GM21515 (cell line): ENCODE results near the gene CACNB4.

ENCODE experiments used
- ATAC-seq: cut with Tn5 transposase; IDR thresholded peaks from one replicate; pipeline ENCODE4 v1.9.1; 2021; ENCODE audit not compliant: unreplicated experiment

The CACNB4 gene

DNA sequence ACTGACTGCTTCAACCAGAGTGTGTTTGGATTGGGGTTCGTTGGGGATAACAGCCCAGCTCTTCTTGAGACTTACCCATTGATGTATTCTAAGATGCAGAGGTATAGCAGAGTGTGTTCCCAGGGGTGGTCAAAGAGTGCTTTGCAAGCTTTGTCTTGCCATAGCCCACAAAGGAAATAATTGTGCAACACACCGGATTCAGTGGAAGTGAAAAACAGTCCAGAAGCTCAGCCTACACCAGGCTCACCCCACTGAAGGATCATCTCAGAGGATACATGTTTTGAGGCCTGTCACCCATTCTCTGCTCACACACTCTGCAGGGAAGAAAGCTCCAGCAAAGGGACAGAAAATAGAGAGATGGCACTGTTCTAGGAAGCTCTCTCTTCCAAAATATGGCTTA is 9.6 kb downstream of the CACNB4 start:
- no peak for ATAC-seq

DNA sequence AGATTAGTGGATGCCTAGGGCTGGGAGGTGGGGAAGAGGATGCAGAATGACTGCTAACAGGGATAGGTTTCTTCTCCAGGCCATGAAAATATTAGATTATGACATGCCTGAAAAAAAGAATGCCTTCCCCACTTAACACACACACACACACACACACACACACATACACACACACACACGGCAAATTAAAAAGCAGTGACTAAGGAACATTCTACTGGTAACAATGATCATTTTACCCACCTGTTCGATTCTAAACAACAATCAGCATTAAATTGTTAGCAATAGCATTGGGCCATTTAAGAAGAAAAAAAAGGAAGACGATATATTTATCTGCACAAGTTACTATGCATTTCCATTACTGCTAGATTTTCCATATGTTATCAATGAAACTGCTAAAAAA is 10.8 kb downstream of the CACNB4 start:
- no peak for ATAC-seq

DNA sequence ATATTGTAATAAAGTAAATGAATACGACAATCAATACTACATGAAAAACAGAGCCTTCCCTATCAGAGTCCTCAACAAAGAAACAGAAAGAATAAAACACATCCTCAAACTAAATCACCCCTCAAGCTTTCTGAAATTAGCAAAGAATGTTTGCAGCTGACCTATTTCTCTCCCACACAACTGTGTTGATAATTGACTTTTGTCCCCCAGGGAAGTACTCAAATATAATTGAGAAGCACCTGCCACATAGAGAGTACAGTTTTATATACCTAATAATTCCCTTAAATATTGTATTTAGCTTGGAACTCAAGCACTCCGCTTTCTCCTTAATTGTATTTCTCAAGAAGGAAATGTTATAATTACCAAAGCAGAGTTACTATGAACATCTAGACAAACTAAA is 12.6 kb downstream of the CACNB4 start:
- no peak for ATAC-seq

DNA sequence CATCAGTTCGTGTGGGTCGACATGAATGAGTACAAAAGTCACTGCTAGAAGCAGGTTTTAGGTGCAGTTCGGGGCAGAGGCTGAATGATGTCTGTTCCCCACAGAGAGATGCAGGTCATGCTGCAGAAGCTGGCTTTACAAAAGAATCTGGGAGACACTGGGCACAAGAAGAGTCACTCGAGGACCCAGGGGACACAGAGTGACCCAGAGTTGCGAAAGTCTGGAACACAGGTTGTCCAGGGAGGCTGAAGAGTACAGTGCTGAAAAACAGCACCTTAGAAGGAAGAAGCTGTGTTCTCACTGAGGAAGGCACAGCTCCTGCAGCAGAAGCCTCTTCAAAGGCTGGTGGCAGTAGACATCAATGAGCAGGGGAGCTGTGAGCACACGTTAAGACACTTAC is 14.8 kb downstream of the CACNB4 start:
- ATAC-seq: no peak

DNA sequence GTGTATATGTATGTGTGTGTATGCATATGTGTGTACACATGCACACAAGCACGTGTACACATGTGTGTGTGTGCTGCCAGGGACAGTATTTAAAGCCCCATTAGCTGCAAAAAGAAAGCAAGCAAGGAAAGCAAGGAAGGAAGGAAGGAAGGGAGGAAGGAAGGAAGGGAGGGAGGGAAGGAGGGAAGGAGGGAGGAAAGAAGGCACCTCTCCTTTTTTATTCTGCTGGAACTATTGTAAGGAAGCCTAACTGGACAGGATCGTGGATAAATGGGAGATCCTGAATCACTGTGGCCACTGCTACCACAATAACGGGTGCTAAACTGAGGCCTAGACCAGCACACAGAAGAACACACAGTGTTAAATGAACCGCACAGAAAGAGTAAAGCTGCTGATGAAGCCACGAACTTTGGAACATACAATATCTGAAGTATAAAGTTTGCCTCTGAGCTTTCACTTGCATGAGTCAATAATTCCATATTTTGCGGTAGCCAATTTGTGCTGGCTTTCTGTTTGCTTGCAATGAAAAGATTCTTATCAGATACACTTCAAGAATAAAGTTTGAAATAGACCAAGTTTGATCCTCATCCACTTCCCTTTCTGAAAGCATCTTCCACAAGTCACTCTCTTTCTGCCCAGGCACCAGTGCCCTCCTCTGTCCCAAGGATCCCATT is 15.5 kb downstream of the CACNB4 start:
- no peak for ATAC-seq

DNA sequence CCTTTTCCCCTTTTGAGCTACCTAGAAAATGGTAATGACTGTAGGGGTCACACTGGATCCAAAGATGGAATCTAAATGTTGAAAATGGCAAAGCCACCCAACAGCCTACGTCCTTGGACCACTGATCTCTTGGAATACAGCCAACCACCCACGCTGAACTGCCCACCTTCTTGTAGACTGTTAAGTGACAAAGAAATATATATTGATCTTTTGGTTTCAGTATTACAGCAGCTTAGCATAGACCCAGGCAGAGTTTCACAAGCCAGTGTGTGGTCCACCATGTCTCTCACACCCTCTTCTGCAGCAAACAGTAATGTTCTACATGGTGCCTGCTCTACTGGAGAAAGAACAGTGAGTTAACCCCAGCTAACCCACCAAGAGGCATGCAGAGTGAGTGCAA is 20.2 kb downstream of the CACNB4 start:
- ATAC-seq: no peak

DNA sequence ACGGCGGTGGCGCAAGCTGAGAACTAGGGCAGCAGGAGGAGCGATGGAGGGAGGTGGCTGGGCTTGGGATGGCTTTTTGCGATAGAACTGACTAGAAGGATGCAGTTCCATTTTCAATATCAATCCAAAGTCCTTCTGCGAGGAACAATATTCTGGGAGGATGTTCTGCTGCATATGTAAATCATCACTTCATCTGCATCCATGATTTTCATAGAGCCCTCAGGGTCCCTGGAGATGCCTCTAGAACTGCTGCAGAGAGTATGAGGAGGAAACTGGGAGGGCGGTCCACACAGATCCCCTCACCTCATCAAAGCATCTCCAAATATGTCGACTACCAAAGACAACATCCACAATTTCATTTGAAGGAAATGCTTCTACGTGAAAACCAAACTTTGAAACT is 20.8 kb downstream of the CACNB4 start:
- no peak for ATAC-seq

DNA sequence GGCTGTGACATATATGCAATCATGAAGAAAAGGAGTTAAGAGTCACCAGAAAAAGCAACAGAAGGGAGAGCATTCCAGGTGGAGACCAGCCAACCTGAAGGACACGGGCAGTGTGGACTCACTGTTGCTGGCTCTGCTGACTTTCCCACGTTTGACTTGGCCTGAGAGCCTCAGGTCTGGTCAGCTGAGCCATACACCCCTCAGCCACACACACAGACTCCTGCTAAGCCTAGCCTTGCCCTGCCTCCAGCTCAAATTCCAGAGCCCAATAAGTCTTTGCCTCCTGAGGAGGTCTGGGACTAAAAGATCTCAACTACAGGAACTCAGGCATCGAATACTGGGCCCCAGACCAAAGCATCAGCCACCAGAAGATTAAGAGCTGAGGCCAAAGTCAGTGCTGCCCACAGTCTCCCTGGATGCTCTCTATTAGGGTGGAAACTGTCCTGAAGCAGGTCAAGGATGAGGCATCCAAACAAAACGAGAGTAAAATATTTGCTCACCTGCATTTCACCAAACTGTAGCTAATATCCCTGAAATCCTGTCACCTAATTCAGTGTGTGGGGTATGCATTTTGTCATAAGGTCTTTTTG is 23.3 kb downstream of the CACNB4 start:
- no peak for ATAC-seq

DNA sequence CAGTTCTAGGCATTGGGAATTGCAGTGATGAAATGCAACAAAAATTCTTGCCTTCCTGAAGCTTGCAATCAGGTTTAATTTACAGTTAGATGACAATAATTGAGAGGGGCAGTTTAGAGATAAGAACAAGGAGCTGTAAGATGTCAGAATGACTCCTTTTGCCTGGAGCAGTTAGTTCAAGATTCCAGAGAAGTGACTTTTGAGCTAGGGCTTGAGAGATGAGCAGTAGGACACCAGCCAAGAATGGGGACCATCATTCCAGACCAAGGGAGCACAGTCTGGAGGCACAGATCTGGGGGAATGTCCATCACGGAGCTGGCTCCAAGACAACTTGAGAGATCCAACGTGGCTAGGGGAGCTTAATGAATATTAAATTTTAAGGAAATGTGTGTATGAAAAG is 26.8 kb downstream of the CACNB4 start:
- ATAC-seq: no peak

DNA sequence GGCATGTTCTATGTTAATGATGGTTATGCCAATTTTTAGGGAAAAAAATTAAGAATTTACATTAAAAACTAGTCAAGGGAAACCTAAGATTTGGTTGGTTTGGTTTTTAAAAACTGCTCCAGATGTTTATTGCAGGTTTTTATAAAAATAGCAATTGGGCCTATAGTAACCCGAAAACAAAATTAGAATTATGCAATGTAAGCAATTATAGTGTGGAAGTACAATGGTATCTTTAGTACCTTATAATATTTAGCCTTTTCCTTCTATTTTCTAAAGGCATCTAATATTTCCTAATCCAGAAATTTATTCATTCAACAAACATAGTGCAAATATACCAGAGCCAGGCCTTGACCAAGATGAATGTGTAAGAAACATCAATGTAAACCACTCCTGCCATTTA is 27.3 kb downstream of the CACNB4 start:
- no peak for ATAC-seq

DNA sequence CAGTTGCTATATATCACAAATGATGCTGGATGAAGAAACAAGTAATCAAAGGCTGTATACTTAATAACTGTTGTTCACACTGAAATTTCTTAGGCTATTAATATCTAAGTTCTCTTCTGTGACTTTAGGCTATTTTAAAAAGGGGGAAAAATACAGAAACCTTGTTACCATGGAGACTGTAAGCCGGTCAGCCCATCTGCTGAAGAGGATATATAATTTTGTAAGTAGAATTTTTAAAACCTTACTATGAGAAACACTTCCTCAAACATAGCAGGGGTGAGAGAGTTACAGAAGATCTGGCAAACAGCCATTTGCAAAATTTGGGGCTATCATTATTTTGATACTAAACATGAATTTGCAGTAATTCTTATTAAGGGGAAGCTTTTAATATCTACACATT is 27.8 kb downstream of the CACNB4 start:
- peak; percentile 57 for ATAC-seq

DNA sequence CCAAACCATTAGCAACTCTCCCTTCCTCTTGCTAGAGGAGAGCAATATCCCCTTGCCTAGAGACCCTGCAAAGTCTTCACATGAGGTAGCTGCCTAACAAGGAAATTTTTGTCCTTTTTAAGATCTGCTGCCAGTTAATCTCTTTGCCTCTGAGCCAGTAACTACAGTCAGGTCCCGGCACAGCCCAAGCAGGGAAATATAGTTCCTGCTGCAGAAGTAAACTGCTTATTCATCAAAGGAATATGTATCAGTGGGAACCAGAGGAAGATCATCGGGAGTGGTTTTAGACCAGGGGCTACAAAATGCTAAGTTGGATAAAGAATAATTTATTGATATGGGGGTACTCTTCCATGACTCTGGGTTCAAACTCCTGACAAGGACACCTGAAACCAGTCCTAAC is 30.6 kb downstream of the CACNB4 start:
- no peak for ATAC-seq

DNA sequence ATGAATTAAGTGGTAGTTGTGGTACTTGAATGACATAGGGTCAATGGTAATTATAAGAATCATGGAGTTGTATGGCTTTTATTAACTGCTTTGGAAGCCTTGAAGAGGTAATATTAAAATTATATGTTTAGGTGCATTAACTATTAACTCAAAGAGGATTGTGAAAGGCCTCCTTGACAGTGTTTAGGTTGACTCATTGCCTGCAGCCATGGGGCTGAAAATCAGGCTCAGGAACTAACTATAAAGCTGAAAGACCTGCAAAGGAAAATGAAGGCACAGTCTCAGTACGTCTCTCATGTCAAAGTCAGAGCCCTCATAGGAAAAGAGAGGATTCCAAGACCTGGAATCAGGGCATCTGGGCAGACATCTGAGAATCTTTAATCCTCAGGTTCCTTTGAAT is 31.0 kb downstream of the CACNB4 start:
- ATAC-seq: no peak

DNA sequence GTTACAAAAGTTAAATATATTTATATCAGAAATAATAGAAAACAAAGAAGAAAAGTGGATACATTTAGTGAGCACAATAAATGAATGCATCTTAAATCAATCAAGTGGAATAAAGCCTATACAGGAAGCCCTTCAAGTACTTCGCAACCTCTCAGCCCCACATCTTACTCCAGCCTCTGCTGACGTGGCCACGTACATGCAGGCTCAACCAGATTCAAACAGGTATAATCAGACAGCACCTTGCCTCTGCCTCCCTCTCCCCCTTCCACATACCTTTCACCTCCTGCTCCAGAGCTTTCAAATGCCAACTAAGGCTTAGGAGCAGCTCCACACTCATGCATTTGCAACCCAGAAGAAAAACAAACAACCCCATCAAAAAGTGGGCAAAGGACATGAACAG is 32.9 kb downstream of the CACNB4 start:
- ATAC-seq: no peak

DNA sequence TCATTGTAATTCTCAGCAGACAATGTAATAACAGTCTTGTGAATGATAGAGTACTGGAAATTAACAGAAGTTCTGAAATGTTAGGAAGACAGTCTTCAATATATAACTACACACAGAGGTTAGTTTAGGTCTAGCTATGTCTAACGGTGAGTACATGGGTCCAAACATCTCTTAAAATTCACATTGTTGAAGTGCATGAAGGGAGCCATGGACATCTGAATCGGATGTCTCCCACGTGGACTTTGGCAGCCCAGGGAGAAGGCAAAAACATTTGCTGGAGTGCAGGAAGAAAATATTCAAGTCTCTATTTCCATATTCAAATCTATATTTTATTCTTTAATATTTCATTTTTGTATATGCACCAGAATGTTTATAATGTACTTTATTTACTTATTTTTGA is 34.8 kb downstream of the CACNB4 start:
- no peak for ATAC-seq

DNA sequence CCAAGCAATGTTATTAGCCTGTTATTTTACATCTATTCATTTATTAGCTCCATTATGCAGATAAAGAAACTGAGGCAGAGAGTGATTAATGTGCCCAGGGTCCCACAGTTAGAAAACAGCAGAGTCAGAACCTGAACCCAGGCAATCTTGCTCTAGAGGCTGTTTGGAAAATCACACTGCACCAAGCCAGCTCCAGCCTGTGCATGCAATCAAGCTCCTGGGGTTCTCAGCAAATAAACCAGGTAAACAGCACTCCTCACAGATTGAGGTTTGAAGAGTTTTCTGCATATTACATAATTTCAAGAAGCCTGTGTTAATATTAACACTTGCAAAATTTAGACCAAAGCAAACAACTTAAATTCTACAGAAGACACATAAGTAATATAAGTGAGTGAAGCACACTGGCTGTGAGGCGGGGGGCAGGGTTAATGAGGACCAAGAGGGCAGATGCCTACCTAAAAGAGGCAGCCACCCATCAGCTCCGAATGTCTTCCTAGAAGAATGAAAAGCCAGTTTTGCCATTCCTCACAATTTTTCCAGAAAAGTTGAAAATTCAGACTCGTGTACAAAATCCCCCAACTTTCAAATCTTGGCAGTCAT is 35.4 kb downstream of the CACNB4 start:
- ATAC-seq: no peak

DNA sequence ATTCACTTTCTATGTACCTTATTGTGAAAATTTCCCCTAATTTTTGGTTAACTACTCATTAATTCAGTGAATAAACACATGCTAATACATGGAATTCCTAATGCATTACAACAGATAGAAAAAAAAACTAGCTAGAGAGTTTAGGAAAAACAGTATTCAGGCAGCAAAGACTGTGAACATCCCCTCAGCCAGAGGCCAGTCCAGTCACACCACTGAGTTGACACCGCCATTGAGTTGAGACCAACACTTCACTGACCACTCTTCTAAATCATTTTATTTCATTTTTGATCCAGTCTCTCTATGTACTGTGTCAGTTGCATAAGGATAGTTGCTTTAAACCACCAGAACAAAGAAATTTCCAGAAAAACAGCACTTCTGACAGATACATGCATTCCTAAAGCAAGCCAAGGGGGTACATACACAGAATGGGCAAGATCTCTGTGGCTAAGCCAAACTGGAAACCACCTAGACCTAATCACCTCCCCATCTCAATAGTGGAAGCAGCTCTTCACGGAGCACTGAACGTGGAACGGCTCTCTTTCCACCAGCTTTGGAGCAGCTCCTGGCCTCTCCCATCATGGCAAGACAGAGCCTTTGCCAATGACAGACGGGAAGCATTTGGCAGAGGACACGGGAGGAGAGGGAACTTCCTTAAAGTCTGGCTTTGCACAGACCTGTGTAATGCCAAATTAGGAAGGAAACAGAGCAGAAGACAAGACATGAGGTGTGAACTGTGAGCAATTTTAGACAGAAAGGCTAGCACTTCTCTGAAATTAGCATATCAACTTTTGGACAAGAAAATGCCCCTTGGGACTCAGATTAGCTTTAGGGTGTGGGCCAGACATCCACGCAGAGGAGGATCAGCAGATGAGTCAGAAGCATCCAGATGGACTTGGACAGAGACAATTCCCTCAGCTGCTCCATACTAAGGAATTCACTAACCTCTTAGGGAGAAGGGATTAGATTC is 36.4 kb downstream of the CACNB4 start:
- peak; percentile 61 for ATAC-seq

DNA sequence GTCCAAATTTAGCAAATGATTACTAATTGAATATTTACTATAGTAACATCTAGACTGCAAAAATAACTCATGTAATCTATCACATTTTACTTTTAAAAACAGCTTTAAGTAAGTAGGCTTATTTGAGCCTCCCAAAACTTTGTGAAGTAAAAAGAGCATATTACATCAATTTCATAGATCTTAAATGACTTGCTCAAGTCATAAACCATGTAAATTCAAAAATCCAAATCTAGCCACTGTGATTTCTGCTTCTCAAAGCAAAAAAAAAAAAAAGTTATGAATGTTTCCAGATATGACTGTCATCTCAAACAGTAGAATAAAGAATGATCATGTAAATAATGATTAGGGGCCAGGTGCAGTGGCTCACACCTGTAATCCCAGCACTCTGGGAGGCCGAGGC is 37.5 kb downstream of the CACNB4 start:
- ATAC-seq: no peak

DNA sequence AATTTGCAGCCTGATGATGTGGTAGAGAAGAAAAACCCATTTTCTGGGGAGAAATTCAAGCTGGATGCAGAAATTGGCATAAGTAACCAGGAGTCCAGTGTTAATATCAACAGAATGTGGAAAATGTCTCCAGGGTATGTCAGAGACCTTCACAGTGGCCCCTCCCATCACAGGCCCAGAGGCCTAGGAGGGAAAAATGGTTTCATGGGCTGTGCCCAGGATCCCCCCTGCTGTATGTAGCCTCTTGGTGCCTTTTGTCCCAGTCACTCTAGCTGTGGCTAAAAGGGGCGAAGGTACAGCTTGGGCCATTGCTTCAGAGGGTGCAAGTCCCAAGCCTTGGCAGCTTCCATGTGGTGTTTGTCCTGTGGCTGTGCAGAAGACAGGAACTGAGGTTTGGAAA is 40.2 kb downstream of the CACNB4 start:
- no peak for ATAC-seq

DNA sequence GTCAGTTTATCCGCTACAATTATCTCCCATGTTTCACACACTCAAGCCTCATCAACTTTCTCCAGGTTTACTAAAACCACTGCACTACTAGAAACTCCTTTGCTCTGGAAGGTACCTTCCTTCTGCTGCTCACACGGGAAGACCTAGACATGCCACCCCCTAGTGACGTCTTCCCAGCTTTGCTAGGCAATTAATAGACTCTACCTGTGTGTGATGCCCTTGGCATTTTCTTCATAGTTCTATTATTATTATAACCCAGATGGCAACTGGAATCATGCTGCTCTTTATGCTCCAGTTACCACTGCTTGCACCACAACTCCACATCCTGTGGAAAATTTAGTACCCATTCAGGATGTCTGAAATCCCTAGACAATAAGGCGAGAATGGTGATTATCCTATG is 42.4 kb downstream of the CACNB4 start:
- ATAC-seq: no peak

DNA sequence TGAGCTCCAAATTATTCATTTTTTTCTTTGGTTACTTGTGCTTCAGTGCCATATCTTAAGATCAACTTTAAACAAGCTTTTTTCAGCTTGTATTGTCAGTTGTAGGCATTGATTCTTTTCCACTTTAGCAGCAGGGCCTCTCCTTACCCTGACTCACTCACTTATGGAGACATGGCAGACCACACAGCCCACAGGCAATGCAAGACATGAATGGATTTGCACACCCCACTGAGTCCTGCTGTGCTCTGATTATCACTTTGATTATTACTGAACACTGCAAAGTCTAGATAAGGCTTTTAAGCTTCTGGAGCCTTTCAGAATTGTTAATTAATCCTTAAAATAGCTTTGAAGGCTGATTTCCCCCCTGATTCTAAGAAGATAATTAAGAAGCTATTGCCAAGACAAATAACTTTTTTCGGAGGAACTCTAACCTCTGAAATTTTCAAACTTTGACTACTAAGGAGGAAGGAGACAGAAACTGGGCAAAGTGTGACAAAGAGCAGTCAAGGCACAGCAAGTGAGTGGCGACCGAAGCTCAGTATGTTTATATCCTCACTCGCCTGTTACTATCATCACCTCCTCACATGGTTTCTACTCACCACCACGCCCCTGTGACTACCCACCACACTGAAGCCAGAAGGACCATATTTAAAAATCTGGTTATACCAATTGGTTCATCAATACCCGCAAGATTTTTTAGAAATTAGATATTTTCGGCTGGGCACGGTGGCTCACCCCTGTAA is 43.3 kb downstream of the CACNB4 start:
- ATAC-seq: no peak
